Lung (tissue), 12 donors: Measurements from ENCODE around the gene ARHGEF28. TPM values are rescaled to one million over a fixed set of nuclear protein-coding genes. Genes with fewer than 3 reads are reported as not detected.
A peak's percentile ranks its signal among the peaks of the same experiment; 100 is the strongest.

Source experiments
- ATAC-seq: fragments of 200-7000 bp; cut with Tn5 transposase; one replicate; pipeline ENCODE4 v1.9.1; 2020; ENCODE audit warnings: moderate number of reproducible peaks; ENCODE audit not compliant: insufficient read depth, low FRiP score
- DNase-seq, 3 donors: peaks; one replicate each; pipeline ENCODE4 v3.0.0-alpha.2; 2013 to 2017
- H3K27ac ChIP-seq, 2 donors: one replicate each; pipeline ENCODE4 v1.5.1; 2013; ENCODE audit warnings: mild to moderate bottlenecking in 2 of 2, moderate library complexity in 2 of 2, control low read depth in 1 of 2, inconsistent platforms in 1 of 2, low read depth in 1 of 2, low read length in 1 of 2
- H3K27me3 ChIP-seq, 3 donors: one replicate each; pipeline ENCODE4 v1.5.1; 2013; ENCODE audit warnings: low read length in 2 of 3; ENCODE audit not compliant: control insufficient read depth in 3 of 3, insufficient read depth in 3 of 3
- H3K36me3 ChIP-seq, 4 donors: one replicate each; pipeline ENCODE4 v1.5.1; 2013; ENCODE audit warnings: low read length in 4 of 4, mild to moderate bottlenecking in 1 of 4, moderate library complexity in 1 of 4; ENCODE audit not compliant: control insufficient read depth in 4 of 4, insufficient read depth in 4 of 4
- H3K4me1 ChIP-seq, 5 donors: one replicate each; pipeline ENCODE4 v1.5.1; 2013; ENCODE audit warnings: low read length in 5 of 5, mild to moderate bottlenecking in 2 of 5, moderate library complexity in 1 of 5; ENCODE audit not compliant: control insufficient read depth in 5 of 5, insufficient read depth in 5 of 5
- H3K4me3 ChIP-seq: one replicate; pipeline ENCODE4 v1.5.1; 2013; ENCODE audit warnings: mild to moderate bottlenecking, control low read depth, moderate library complexity
- H3K9ac ChIP-seq, 2 donors: one replicate each; pipeline ENCODE4 v1.5.1; 2013; ENCODE audit warnings: low read length in 2 of 2, control low read depth in 1 of 2; ENCODE audit not compliant: insufficient read depth in 1 of 2
- H3K9me3 ChIP-seq, 4 donors: one replicate each; pipeline ENCODE4 v1.5.1; 2013; ENCODE audit warnings: low read length in 3 of 4, mild to moderate bottlenecking in 1 of 4, moderate library complexity in 1 of 4; ENCODE audit not compliant: control insufficient read depth in 4 of 4, insufficient read depth in 3 of 4
- CTCF ChIP-seq: IDR thresholded peaks from 2 replicates; pipeline ENCODE4 v1.5.1; 2012; ENCODE audit warnings: mild to moderate bottlenecking; ENCODE audit errors: control extremely low read depth, extremely low read depth
- WGBS, 2 donors: extraction: QIAGEN DNeasy Blood & Tissue Kit; methylation state at CpG; one replicate each; pipeline ENCODE4 v1.1.7; 2013; 5-methylcytosine and 5-hydroxymethylcytosine counted together
- polyA plus RNA-seq, 2 donors: library from polyadenylated mRNA; stranded (reverse); fragments of 200-250 nt; gene quantifications; one replicate each; pipeline ENCODE4 v1.2.1, GENCODE V29; 2013
- total RNA-seq, 2 donors: library from RNA; depleted of rRNA in 1 of 2; stranded (reverse); fragments of >200 nt in 1 of 2; gene quantifications; one replicate each; pipeline ENCODE4 v1.2.1, GENCODE V29; 2014 to 2021
- donor health status: control.
- donor health status: control.
- donor health status: Bipolar disorder and iron deficiency.
- donor health status: healthy.
- donor health status: DM: yes; HTN: yes; CAD: no.

The ARHGEF28 gene
- total and polyA plus RNA-seq, 4 donors = 3.0 to 13.0 (median 10.0) TPM

GRCh38 chr5:73912821-73913271, 286.9 kb downstream of the ARHGEF28 start:
- WGBS, 2 donors = 83% methylated on average over 3 of the region's 3 CpGs
- peaks cover 0 to 21% (median 3%) of the 10 kb centered on the region in 5 donors for H3K4me1 ChIP-seq
- no peak for TF ChIP-seq CTCF
- no peak overlapping the region for H3K4me3 ChIP-seq
- no peak overlapping the region for H3K9ac ChIP-seq
- H3K27me3 ChIP-seq = no peaks in the 10 kb centered on the region
- DNase-seq (peak in 2 of 3 donors; percentile 52 to 69), ATAC-seq (no peak)
- peaks cover 0 to 3% (median 0%) of the 10 kb centered on the region in 4 donors for H3K9me3 ChIP-seq
- H3K27ac ChIP-seq = no peak overlapping the region
- H3K36me3 ChIP-seq = peaks cover 0 to 5% (median 0%) of the 10 kb centered on the region in 4 donors

- no peak for TF ChIP-seq CTCF
- Histone ChIP-seq H3K9me3 (peaks cover 0 to 3% (median 0%) of the 10 kb centered on the region in 4 donors), H3K27ac (no peak overlapping the region), H3K9ac (no peak overlapping the region), H3K4me1 (peaks cover 0 to 15% (median 3%) of the 10 kb centered on the region in 5 donors), H3K36me3 (peaks cover 0 to 5% (median 0%) of the 10 kb centered on the region in 4 donors), H3K27me3 (no peaks in the 10 kb centered on the region), H3K4me3 (no peak overlapping the region)
- DNase-seq = no peak
- no peak for ATAC-seq
Observed at GRCh38 chr5:73913971-73914370, 288.0 kb downstream of the ARHGEF28 start.

GRCh38 chr5:73915345-73915744, 289.3 kb downstream of the ARHGEF28 start:
- WGBS, 2 donors = 82 to 88% methylated on average over 1 of the region's 1 CpG
- no peak for ATAC-seq

More at GRCh38 chr5:73915345-73915744, 289.3 kb downstream of the ARHGEF28 start:
- no peak overlapping the region for H3K27ac ChIP-seq
- no peak overlapping the region for H3K4me3 ChIP-seq
- no peaks in the 10 kb centered on the region for H3K9me3 ChIP-seq
- no peak for DNase-seq
- no peaks in the 10 kb centered on the region for H3K27me3 ChIP-seq
- H3K9ac ChIP-seq = no peak overlapping the region
- TF ChIP-seq CTCF = no peak
- peaks cover 0 to 15% (median 3%) of the 10 kb centered on the region in 5 donors for H3K4me1 ChIP-seq
- H3K36me3 ChIP-seq = peaks cover 0 to 2% (median 0%) of the 10 kb centered on the region in 4 donors
